NCI-H187 (cell line): ENCODE results near the gene DYRK1A.
"Not testable (repeated sequence)": the region's sequence is repeated elsewhere in the genome, so short reads cannot be mapped to it uniquely, and the experiment has no call there.

Experiments
- DNase-seq, 2 experiments: peaks; one replicate each; lab custom pipeline; 2025; lab: John Stamatoyannopoulos, UW

DYRK1A gene

GRCh38 chr21:37366482-37367316, at the start of gene DYRK1A:
Gene DYRK1A (plus strand): TSS chr21:37366773. CDS start chr21:37420375, 53,602 bp downstream.
- DNase-seq, result peak; percentile 99 to 100

GRCh38 chr21:37319551-37319950, 47.0 kb upstream of the DYRK1A start:
- DNase-seq, result no peak

- DNase-seq, result no peak
Observed at GRCh38 chr21:37322084-37322483, 44.5 kb upstream of the DYRK1A start.

- DNase-seq, result no peak
Observed at GRCh38 chr21:37324558-37324957, 42.0 kb upstream of the DYRK1A start.

GRCh38 chr21:37328147-37328546, 38.4 kb upstream of the DYRK1A start:
- not testable (repeated sequence) for DNase-seq

GRCh38 chr21:37331411-37331810, 35.2 kb upstream of the DYRK1A start:
- DNase-seq, result no peak

- DNase-seq, result no peak
Observed at GRCh38 chr21:37335053-37335452, 31.5 kb upstream of the DYRK1A start.

- no peak for DNase-seq
Observed at GRCh38 chr21:37337179-37337578, 29.4 kb upstream of the DYRK1A start.

- DNase-seq, result no peak
Observed at GRCh38 chr21:37337831-37338230, 28.7 kb upstream of the DYRK1A start.

GRCh38 chr21:37338671-37339551, 27.7 kb upstream of the DYRK1A start:
- no peak for DNase-seq

GRCh38 chr21:37339552-37339939, 27.0 kb upstream of the DYRK1A start:
- no peak for DNase-seq

GRCh38 chr21:37341254-37341960, 25.2 kb upstream of the DYRK1A start:
- DNase-seq, result no peak

- no peak for DNase-seq
Observed at GRCh38 chr21:37342046-37342632, 24.4 kb upstream of the DYRK1A start.

GRCh38 chr21:37346841-37347430, 19.6 kb upstream of the DYRK1A start:
- no peak for DNase-seq

- no peak for DNase-seq
Observed at GRCh38 chr21:37348664-37349063, 17.9 kb upstream of the DYRK1A start.

GRCh38 chr21:37350472-37350871, 16.1 kb upstream of the DYRK1A start:
- DNase-seq, result no peak

GRCh38 chr21:37356706-37357105, 9.9 kb upstream of the DYRK1A start:
- DNase-seq, result no peak

GRCh38 chr21:37357691-37358090, 8.9 kb upstream of the DYRK1A start:
- no peak for DNase-seq

- DNase-seq, result no peak
Observed at GRCh38 chr21:37358397-37358796, 8.2 kb upstream of the DYRK1A start.

- DNase-seq, result no peak
Observed at GRCh38 chr21:37363936-37364335, 2.6 kb upstream of the DYRK1A start.

- no peak for DNase-seq
Observed at GRCh38 chr21:37364722-37365121, 1.9 kb upstream of the DYRK1A start.
